ENCODE data around the gene CATSPERD.

The CATSPERD gene

GRCh38 chr19:5788422-5788821 lies 68.0 kb downstream of the CATSPERD start:
- no peak for DNase-seq

- no peak for DNase-seq
These were observed 68.9 kb downstream of the CATSPERD start for GRCh38 chr19:5789351-5789761.

- DNase-seq = no peak
These were observed 69.6 kb downstream of the CATSPERD start for GRCh38 chr19:5789886-5790558.

- DNase-seq = peak; percentile 97
These were observed 70.4 kb downstream of the CATSPERD start, which contains the start of gene DUS3L for GRCh38 chr19:5790559-5791520. Gene DUS3L (minus strand): TSS chr19:5791163. CDS start chr19:5791141, 22 bp downstream.

GRCh38 chr19:5792224-5792623 lies 71.8 kb downstream of the CATSPERD start:
- no peak for DNase-seq

- no peak for DNase-seq
These were observed 72.8 kb downstream of the CATSPERD start for GRCh38 chr19:5793188-5793587.

- DNase-seq = no peak
These were observed 75.0 kb downstream of the CATSPERD start for GRCh38 chr19:5795382-5795919.

- DNase-seq = no peak
These were observed 77.8 kb downstream of the CATSPERD start for GRCh38 chr19:5798244-5798643.

- no peak for DNase-seq
These were observed 79.1 kb downstream of the CATSPERD start for GRCh38 chr19:5799247-5800241.

- no peak for DNase-seq
These were observed 80.2 kb downstream of the CATSPERD start for GRCh38 chr19:5800361-5801270.

GRCh38 chr19:5801796-5802619 lies 81.6 kb downstream of the CATSPERD start:
- DNase-seq = no peak

- DNase-seq = no peak
These were observed 83.0 kb downstream of the CATSPERD start for GRCh38 chr19:5803441-5803751.

GRCh38 chr19:5803752-5804515 lies 83.5 kb downstream of the CATSPERD start:
- DNase-seq = peak; percentile 93

- DNase-seq = peak; percentile 72
These were observed 84.4 kb downstream of the CATSPERD start, which contains the start of gene NRTN for GRCh38 chr19:5804516-5805461. Gene NRTN (plus strand): TSS chr19:5805067. CDS start chr19:5824166, 19,099 bp downstream.

GRCh38 chr19:5805462-5806132 lies 85.2 kb downstream of the CATSPERD start:
- DNase-seq = peak; percentile 84

GRCh38 chr19:5806133-5806489 lies 85.7 kb downstream of the CATSPERD start:
- no peak for DNase-seq

GRCh38 chr19:5806905-5807304 lies 86.5 kb downstream of the CATSPERD start:
- DNase-seq = no peak
